VCaP (cell line): ENCODE measurements around the gene CBX8.

Experiments
- H3K27ac ChIP-seq: fragments of 450-650 bp; 2 replicates; pipeline ENCODE4 v1.5.1; 2017
- CTCF ChIP-seq: fragments of 450-650 bp; conservative IDR thresholded peaks from 2 replicates; pipeline ENCODE4 v1.5.1; 2017; ENCODE audit warnings: mild to moderate bottlenecking, moderate library complexity

CBX8 gene

DNA sequence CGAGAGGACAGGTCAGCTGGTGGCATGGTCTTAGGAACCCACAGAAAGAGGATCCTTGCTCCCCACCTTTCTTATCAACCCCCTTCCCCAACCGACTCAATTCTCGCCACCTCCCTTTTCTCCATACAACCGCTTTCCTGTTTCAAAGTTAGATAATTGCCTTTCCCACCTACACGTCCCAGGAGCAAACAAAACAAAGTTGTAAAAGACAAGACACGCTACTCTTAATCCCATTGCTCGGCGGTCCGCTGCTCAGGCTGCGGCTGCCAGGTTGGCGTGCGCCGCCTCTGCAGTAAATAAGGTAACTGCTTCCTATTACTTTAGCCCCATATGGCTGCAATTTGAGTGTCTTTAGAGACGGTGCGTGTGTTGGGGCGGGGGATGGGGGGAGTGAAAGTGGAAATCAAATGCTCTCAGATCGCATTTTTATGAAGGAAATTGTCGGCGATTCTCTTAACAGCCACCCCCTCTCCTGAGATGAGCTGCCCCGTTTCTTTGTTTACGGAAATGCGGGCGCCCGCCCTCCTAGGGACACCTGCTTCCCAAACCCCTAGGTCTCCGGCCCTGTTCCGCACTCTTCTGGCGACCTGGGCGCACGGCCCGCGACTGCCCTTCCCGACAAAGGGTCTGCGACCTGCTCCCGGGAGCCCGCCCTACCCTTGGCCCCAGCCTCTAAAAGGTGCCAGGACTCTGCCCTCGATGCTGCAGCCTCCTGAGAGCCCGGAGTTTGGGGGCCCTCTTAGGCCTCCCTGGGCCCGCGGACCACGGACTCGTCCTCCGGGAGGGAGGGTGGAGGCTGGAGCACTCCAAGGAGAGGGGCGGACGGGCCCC is 3.7 kb upstream of the CBX8 start:
- peak overlapping the region; percentile 43; the same call in 1 of the 2 replicates for H3K27ac ChIP-seq
- no peak for TF ChIP-seq CTCF

DNA sequence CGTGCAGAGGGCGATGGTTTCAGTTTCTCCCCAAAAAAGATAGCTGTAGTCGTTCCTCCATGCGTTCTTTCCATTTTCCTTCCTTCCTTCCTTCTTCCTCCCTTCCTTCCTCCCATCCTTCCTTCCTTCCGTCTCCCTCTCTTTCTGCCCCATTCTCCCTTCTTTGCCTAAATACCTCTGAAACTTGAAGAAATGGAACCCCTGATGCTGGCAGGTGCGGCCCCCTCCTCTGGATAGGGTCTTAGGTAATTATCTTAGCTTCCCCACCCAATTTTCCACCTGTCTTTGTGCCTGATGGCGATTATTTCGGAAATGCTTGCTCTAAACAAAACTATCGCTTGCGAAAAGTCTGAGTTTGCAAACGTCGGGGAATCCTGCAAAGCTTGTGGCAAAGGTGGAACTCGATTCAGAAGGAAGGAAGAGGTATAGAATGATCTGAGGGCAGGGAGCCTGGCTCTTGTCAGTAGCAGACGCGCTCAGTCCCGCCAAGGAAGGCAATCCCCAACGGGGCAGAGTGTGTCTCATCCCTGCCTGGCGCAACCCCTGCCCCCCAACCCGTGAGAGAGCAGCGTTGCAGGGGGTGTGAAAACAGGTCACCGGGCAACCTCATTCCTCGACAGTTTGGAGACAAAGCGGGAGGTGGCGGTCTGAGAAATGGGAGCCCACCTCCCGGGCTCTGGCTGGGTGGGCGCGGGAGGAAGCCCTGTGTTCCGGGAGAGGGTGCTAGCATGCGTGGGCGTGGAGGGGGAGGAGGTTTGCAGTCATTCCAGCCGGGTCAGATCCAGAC is 2.9 kb upstream of the CBX8 start:
- TF ChIP-seq CTCF, result no peak
- no peak overlapping the region for H3K27ac ChIP-seq

DNA sequence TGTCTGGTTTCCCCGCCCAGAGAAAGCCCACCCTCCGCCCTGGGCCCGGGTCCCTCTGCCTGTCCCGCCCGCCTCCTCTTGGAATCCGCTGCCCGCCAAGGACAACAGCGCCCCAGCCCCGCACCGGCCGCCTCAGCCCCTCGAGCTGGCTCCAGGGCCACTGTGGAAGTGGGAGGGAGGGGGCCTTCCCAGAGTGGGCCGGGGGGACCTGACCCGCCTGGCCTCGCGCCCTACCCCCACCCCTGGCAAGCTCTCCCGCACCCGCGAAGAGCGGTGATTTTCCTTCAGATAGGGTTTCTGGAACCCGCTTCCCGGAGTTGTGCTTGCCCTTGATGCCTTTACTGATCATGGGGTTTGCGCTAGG is 2.3 kb upstream of the CBX8 start:
- no peak overlapping the region for H3K27ac ChIP-seq
- no peak for TF ChIP-seq CTCF

GRCh38 chr17:79798299-79799173 is 1.7 kb upstream of the CBX8 start:
- TF ChIP-seq CTCF, result no peak
- peak overlapping the region; percentile 95; the same call in 1 of the 2 replicates for H3K27ac ChIP-seq

GRCh38 chr17:79797492-79798298 is 818 bp upstream of the CBX8 start:
- peak overlapping the region; percentile 95 for H3K27ac ChIP-seq

DNA sequence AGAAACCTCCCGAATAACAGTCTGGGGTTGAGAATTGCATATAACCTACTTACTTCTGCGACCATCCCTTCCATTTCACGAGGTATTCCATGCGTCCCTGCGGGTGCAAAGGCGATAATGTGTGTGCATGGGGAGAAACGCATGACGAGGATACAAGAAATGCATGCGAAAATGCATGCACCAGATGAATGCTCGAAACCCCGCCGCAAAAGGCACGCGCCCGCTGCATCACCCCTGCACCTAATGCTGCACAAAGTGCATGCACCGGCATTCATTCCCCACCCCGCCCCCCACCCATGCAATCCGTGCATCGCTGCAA is 474 bp downstream of the CBX8 start:
- TF ChIP-seq CTCF, result no peak
- peak overlapping the region; percentile 95 for H3K27ac ChIP-seq

More at GRCh38 chr17:79797492-79798298, 818 bp upstream of the CBX8 start:
- TF ChIP-seq CTCF, result no peak
